TTC549 (cell line): ENCODE measurements around the gene SEMA6A.

Experiments
- FAIRE-seq: peaks from 2 replicates; lab custom pipeline; 2012; peaks lifted over from hg19 to GRCh38; lab: Jason Lieb, UNC

The SEMA6A gene

DNA sequence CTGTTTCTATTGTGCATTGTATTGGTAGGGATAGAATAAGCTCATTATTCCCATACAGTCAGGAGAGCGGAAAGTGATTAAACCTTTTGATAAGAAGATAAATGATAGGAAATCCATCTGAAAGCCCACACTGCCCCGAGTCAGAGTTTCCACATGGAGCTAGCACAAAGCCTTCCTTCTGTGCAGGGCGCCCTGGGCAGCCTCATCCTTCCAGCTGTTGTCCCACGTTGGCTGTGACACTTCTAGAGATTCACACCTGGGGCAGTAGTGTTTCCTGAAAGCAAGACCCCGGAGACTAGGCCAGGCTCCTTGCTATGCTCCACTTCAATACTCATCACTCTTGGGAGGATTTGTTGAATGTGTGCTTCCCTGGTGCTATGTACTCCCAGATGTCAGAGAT lies 172.4 kb downstream of the SEMA6A start:
- no peak for FAIRE-seq

GRCh38 chr5:116401576-116401975 lies 173.0 kb downstream of the SEMA6A start:
- FAIRE-seq: no peak

GRCh38 chr5:116396476-116397099 lies 178.0 kb downstream of the SEMA6A start:
- no peak for FAIRE-seq

- no peak for FAIRE-seq
Observed at GRCh38 chr5:116395631-116396203, 178.9 kb downstream of the SEMA6A start.

DNA sequence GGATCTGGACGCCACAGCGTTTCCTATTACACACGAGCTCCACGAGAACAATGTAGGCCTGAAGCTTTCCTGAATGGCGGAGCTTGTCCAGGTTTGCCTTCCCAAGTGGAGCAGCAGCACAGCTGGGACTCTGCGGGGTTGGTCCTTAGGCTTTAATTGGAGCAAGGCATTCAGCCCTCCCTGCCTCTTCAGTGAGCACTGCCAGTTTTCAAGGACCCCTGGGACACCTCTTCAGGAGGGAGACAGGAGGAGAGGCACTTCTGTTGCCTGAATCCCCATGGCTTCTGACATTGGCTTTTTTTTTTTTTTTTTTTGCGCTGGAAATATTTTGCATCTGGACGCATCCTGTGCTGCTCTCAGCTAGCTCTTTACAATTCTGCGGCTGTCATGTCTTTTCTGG lies 179.4 kb downstream of the SEMA6A start:
- FAIRE-seq: no peak

- FAIRE-seq: no peak
Observed at GRCh38 chr5:116394186-116394867, 180.3 kb downstream of the SEMA6A start.
